GM12875 (cell line): ENCODE data around the gene KRTAP10-2.

ENCODE experiments used
- H3K4me3 ChIP-seq: one replicate; pipeline ENCODE4 v1.5.1; 2011; ENCODE audit warnings: low read depth, low read length, control low read depth
- TF ChIP-seq, protein P1 (sequence below): IDR thresholded peaks from 2 replicates; pipeline ENCODE4 v1.5.1; 2011; ENCODE audit warnings: low read depth, mild to moderate bottlenecking, control low read depth, inconsistent platforms, low read length, moderate library complexity, borderline replicate concordance; ENCODE audit not compliant: insufficient read depth

Gene KRTAP10-2

DNA sequence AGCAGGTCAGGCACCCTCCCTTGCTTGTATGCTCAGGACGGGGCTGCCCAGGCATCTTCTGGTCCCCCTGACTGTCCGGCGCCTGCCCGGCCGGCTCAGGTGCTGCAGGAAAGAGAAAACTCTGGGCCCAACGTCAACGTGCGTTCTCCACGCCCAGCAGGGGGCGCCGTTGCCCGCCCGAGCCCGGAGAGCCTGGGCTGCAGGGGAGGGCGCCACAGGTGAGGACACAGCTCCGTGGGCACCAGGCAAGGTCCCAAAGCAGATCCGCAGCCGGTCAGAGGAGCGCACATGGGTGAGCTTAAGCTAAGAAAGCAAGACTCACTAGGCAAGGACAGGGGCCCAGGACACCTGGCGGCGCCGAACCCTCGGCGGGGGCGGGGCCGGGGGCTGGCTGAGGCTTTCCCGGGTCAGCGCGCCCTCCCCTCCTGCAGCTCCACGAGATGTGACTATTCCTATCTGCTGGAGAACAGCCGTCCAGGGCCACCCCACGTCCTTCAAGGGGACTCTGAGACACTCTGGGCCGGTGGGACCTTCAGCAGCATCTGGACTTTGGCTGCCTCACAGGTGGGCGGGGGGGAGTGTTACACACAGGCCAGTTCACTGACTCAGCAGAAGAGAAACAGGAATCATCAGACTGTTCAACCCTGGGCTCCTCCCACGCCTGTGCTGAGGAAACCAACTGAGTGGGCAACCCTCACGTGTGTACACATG is 40.6 kb downstream of the KRTAP10-2 start:
- TF ChIP-seq, protein P1, sequence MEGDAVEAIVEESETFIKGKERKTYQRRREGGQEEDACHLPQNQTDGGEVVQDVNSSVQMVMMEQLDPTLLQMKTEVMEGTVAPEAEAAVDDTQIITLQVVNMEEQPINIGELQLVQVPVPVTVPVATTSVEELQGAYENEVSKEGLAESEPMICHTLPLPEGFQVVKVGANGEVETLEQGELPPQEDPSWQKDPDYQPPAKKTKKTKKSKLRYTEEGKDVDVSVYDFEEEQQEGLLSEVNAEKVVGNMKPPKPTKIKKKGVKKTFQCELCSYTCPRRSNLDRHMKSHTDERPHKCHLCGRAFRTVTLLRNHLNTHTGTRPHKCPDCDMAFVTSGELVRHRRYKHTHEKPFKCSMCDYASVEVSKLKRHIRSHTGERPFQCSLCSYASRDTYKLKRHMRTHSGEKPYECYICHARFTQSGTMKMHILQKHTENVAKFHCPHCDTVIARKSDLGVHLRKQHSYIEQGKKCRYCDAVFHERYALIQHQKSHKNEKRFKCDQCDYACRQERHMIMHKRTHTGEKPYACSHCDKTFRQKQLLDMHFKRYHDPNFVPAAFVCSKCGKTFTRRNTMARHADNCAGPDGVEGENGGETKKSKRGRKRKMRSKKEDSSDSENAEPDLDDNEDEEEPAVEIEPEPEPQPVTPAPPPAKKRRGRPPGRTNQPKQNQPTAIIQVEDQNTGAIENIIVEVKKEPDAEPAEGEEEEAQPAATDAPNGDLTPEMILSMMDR = peak; percentile 90
- H3K4me3 ChIP-seq = no peak overlapping the region

DNA sequence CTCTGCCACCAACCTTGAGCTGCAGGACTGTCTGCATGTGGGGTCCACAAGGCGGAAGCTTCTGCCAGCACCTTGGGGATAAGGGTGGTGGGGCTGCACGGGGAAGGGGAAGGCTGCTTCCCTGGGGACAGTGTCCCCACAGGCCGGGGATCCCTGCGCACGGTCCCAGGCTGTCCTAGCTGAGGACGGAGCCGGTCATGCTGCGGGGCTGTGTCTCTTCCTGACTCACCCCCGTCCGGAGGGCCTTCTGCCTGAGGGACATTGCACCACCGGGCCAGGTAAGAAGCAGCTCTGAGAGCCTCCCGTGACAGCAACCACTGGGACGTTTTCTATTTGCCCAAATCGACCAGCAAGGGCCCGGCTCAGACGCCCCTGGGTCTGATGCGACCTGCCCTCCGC is 41.2 kb downstream of the KRTAP10-2 start:
- TF ChIP-seq, protein P1 = no peak
- no peak overlapping the region for H3K4me3 ChIP-seq

DNA sequence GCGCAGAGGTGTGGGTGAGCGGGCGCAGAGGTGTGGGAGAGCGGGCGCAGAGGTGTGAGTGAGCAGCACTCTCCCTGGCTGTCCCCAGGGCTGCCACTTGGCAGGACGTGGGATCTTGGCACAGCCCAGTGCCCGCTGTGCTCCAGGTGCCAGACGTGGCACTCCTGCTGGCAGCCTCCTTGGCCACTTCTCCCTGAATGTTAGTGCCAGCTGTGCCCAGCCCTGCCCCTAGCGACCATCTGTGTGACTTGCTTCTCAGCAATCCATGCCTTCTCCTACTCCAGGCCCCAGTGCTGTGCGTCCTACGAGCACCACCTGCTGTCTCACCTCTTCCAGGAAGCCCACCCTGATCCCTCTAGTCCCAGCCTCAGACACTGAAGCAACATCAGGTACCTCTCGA is 41.8 kb downstream of the KRTAP10-2 start:
- H3K4me3 ChIP-seq = no peak overlapping the region
- TF ChIP-seq, protein P1 = peak; percentile 12; the same call in 1 of the 2 replicates

DNA sequence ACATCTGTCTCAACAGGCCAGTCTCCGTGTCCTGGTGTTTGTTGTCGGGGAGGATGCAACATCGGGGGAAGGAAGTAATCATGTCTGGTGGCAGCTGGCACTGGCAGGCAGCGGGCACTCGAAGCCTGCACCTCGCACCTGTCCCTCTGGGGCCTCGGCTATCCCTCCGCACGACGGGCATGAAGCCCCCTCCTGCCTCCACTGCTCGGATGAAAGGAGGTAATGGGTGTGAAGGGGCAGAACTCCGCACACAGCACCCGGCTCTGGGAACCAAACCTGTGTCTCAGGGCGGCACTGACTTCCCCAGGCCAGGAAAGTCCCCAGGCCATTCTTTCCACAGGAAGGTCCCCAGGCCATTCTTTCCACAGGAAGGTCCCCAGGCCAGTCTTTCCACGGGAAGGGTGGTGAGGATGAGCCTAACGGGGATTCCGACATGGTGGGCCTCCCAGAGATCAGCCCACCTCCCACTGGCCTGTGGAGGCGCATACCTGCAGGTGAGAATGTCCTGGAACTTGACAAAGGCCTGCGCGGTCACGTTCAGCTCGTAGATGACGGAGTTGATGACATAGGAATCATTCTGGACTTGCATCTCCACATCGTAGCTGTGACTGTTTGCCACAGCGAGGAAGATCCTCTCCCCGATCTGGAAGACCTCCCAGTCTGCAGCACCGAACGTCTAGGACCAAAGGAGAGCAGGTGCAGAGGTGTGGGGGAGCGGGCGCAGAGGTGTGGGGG is 42.4 kb downstream of the KRTAP10-2 start:
- no peak overlapping the region for H3K4me3 ChIP-seq
- TF ChIP-seq, protein P1 = no peak

DNA sequence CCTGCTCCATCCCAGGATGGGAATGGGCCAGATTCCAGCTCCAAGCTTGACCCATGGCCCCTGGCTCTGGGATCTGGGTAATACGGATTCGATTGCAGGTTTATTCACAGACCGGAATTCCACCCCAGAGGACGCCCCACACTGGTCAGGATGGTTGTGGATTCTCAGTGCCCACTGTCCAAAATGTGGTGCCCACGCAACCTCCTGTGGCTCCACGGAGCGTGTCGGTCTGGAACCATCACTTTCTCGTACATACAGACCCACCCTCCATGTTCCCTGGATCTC is 42.9 kb downstream of the KRTAP10-2 start:
- TF ChIP-seq, protein P1 = no peak
- no peak overlapping the region for H3K4me3 ChIP-seq

DNA sequence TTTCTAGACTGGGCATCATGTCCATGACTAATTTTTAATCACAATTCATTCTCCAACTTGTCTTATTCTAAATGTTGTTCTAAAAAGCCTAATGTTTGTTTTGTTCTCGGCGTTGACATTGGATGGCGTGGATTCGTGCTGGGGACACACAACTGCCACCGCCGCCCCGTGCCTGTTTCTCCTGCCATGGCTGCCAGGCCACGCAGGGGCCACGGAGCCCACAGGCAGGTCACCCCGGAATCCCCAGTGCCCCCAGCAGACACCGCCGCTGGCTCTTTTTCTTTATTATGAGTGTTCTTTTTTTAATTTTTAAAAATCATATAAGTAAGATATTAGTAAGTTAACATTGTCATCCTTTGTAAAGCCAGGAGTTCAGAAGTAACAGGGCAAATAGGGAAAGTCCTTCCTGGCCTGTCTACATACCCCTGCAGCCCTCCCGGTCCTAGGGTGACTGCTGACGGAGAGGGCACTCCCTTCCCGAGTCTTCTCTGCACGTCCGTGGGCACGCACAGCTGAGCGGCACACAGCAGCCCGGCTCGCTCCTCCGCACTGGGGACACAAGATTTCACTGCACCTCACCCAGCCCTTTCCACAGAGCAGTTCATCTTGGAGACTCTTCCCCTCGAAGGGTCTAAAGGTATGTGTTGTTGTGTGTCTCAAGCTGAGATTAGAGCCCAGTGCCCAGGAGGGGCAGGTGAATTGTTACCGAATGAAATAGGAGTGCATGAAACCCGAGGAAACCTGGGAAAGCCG is 43.5 kb downstream of the KRTAP10-2 start:
- H3K4me3 ChIP-seq = no peak overlapping the region
- TF ChIP-seq, protein P1 = no peak
